ENCODE data around the gene PFDN4.

PFDN4 gene

DNA sequence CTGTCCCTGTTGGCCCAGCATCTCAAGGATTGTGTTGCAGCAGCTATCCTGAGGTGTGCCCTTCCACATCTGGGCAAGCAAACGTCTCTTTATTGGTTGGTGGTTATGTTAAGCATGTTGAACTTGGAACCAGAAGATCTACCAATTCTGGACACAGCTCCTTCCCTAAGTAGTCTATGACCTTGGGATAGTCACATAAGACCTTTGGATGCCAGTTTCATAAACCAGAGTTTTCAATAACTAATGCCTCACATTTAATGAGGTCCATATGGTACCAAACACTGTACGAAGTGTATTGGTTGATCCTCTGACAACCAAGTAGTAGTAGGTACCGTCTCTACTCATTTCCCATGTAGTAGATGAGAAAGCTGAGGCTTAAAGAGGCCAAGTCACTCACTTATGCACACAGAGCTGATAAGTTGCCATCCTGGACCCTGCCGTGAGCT, 37.8 kb upstream of the PFDN4 start:
- Histone ChIP-seq H3K9ac (no peak overlapping the region), H3K4me1 (no peaks in the 10 kb centered on the region), H3K27me3 (ENCODE audit: control insufficient read depth, insufficient read depth, low read length) (peaks cover 11% of the 10 kb centered on the region), H2AFZ (no peak overlapping the region), H3K9me3 (ENCODE audit: control insufficient read depth, low read length) (no peaks in the 10 kb centered on the region), H3K27ac (no peak overlapping the region), H3K36me3 (ENCODE audit: control insufficient read depth, insufficient read depth, low read length) (no peaks in the 10 kb centered on the region), H3K4me2 (ENCODE audit: low read length) (no peak overlapping the region), H3K4me3 (ENCODE audit: low read depth, low read length) (no peak overlapping the region), H3K79me2 (no peaks in the 10 kb centered on the region)
- TF ChIP-seq CTCF (IDR thresholded peaks at IDR 0.05), result no peak

DNA sequence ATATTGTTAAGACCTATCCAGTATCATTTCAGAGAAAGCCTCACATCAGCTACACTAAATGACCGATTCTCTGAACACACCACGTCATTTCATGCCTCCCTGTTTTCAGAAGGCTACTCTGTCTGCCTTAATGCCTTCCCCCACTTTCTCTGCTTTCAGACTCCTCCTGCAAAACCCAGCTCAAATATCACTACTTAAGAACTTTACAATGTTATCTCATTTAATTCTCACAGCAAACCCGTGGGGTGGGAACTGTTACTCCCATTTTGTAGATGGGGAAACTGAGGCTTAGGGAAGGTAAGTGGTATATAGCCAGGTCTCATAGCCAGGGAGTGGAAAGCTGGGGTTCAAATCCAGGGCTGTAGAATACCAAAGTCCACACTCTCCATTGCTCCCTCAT, 36.9 kb upstream of the PFDN4 start:
- Histone ChIP-seq H3K36me3 (ENCODE audit: control insufficient read depth, insufficient read depth, low read length) (no peaks in the 10 kb centered on the region), H3K4me2 (ENCODE audit: low read length) (no peak overlapping the region), H3K27me3 (ENCODE audit: control insufficient read depth, insufficient read depth, low read length) (peaks cover 11% of the 10 kb centered on the region), H3K4me3 (ENCODE audit: low read depth, low read length) (no peak overlapping the region), H3K9me3 (ENCODE audit: control insufficient read depth, low read length) (no peaks in the 10 kb centered on the region), H2AFZ (no peak overlapping the region), H3K79me2 (no peaks in the 10 kb centered on the region), H3K4me1 (no peaks in the 10 kb centered on the region), H3K9ac (no peak overlapping the region), H3K27ac (no peak overlapping the region)
- no peak for TF ChIP-seq CTCF (IDR thresholded peaks at IDR 0.05)

DNA sequence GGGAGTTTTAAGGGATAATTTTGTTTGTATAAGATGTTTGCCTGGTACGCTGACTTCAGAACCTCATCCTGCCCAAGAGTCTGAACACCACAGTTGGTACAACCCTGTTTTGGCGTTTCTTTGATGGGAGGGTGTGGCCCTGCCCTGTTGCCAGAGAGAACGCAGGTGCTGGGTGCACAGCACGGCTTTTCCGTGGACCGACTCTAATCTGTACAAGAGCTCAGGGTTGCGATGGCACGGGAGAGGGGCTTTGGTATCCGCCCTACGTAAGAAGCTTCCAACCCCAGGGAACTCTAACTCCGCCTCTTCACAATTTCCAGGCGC, 35.4 kb upstream of the PFDN4 start:
- Histone ChIP-seq H3K9ac (no peak overlapping the region), H3K79me2 (no peaks in the 10 kb centered on the region), H2AFZ (no peak overlapping the region), H3K9me3 (ENCODE audit: control insufficient read depth, low read length) (no peaks in the 10 kb centered on the region), H3K4me1 (no peaks in the 10 kb centered on the region), H3K27me3 (ENCODE audit: control insufficient read depth, insufficient read depth, low read length) (peaks cover 11% of the 10 kb centered on the region), H3K4me3 (ENCODE audit: low read depth, low read length) (no peak overlapping the region), H3K36me3 (ENCODE audit: control insufficient read depth, insufficient read depth, low read length) (no peaks in the 10 kb centered on the region), H3K4me2 (ENCODE audit: low read length) (no peak overlapping the region), H3K27ac (no peak overlapping the region)
- TF ChIP-seq CTCF (IDR thresholded peaks at IDR 0.05), result no peak

GRCh38 chr20:54172856-54173652, 34.8 kb upstream of the PFDN4 start:
- no peak overlapping the region for H3K4me3 ChIP-seq (ENCODE audit: low read depth, low read length)
- no peaks in the 10 kb centered on the region for H3K9me3 ChIP-seq (ENCODE audit: control insufficient read depth, low read length)
- H3K79me2 ChIP-seq, result no peaks in the 10 kb centered on the region
- TF ChIP-seq CTCF (IDR thresholded peaks at IDR 0.05), result no peak
- H3K27ac ChIP-seq, result no peak overlapping the region
- H3K4me1 ChIP-seq, result no peaks in the 10 kb centered on the region
- no peak overlapping the region for H2AFZ ChIP-seq
- H3K4me2 ChIP-seq (ENCODE audit: low read length), result no peak overlapping the region
- H3K9ac ChIP-seq, result no peak overlapping the region
- no peaks in the 10 kb centered on the region for H3K36me3 ChIP-seq (ENCODE audit: control insufficient read depth, insufficient read depth, low read length)
- H3K27me3 ChIP-seq (ENCODE audit: control insufficient read depth, insufficient read depth, low read length), result peaks cover 11% of the 10 kb centered on the region
